GM19023 (cell line): ENCODE data around the gene ZNF865.

Experiments used
- ATAC-seq: cut with Tn5 transposase; IDR thresholded peaks from one replicate; pipeline ENCODE4 v1.9.1; 2021; ENCODE audit warnings: mild to moderate bottlenecking, moderate library complexity; ENCODE audit not compliant: unreplicated experiment

Gene ZNF865

GRCh38 chr19:55586976-55587668 lies 18.3 kb upstream of the ZNF865 start:
- ATAC-seq, result peak; percentile 85

GRCh38 chr19:55588738-55589137 lies 16.7 kb upstream of the ZNF865 start:
- ATAC-seq, result no peak

GRCh38 chr19:55590109-55590508 lies 15.3 kb upstream of the ZNF865 start:
- ATAC-seq, result no peak

- ATAC-seq, result no peak
These were observed 14.8 kb upstream of the ZNF865 start for GRCh38 chr19:55590617-55591016.

- ATAC-seq, result no peak
These were observed 13.9 kb upstream of the ZNF865 start for GRCh38 chr19:55591555-55591954.

GRCh38 chr19:55592391-55593090 lies 12.9 kb upstream of the ZNF865 start:
- no peak for ATAC-seq

GRCh38 chr19:55593096-55593772 lies 12.2 kb upstream of the ZNF865 start:
- no peak for ATAC-seq

- ATAC-seq, result no peak
These were observed 10.4 kb upstream of the ZNF865 start for GRCh38 chr19:55594996-55595545.

- ATAC-seq, result no peak
These were observed 9.1 kb upstream of the ZNF865 start for GRCh38 chr19:55596304-55596703.

GRCh38 chr19:55597501-55597921 lies 7.9 kb upstream of the ZNF865 start:
- no peak for ATAC-seq

- ATAC-seq, result no peak
These were observed 7.4 kb upstream of the ZNF865 start for GRCh38 chr19:55598034-55598433.

GRCh38 chr19:55598719-55599467 lies 6.6 kb upstream of the ZNF865 start:
- ATAC-seq, result peak; percentile 53

GRCh38 chr19:55599468-55599841 lies 6.0 kb upstream of the ZNF865 start, which contains the start of gene FIZ1:
Gene FIZ1, minus strand, starts transcription at chr19:55599517. Its CDS starts 1,652 bp downstream, at chr19:55597865.
- peak; percentile 53 for ATAC-seq

GRCh38 chr19:55599842-55600661 lies 5.4 kb upstream of the ZNF865 start, which contains the start of gene ZNF524:
Gene ZNF524, plus strand, starts transcription at chr19:55600288. Its CDS starts 1,825 bp downstream, at chr19:55602113.
- peak; percentile 47 for ATAC-seq

GRCh38 chr19:55600662-55601028 lies 4.8 kb upstream of the ZNF865 start:
- no peak for ATAC-seq

GRCh38 chr19:55601084-55601483 lies 4.4 kb upstream of the ZNF865 start:
- no peak for ATAC-seq

GRCh38 chr19:55602104-55603001 lies 3.1 kb upstream of the ZNF865 start:
- ATAC-seq, result no peak

GRCh38 chr19:55603115-55603514 lies 2.3 kb upstream of the ZNF865 start:
- ATAC-seq, result no peak
